ENCODE results near the gene HS3ST3B1.

GRCh38 chr17:14304773-14305517, 4.1 kb downstream of the HS3ST3B1 start:
- TF ChIP-seq CTCF (conservative IDR thresholded peaks at IDR 0.05) = no peak
- TF ChIP-seq ZFX (IDR thresholded peaks at IDR 0.05) = no peak

Measured in C4-2B (cell line).